Measurements from ENCODE around the gene RPRD2.
A peak's percentile ranks its signal among the peaks of the same experiment; 100 is the strongest.
"Not testable (repeated sequence)": the region's sequence is repeated elsewhere in the genome, so short reads cannot be mapped to it uniquely, and the experiment has no call there.

The RPRD2 gene
- total RNA-seq: 58.3 to 83.0 (median 66.1) reads per million in 4 donors

- DNase-seq: peak; percentile 98 to 100 (median 99)
Measured at GRCh38 chr1:150363426-150364230, at the start of gene RPRD2. Gene RPRD2 (plus strand): TSS chr1:150364147. CDS start chr1:150364715, 568 bp downstream.

- DNase-seq: not testable (repeated sequence)
Measured at GRCh38 chr1:150314691-150315090, 49.3 kb upstream of the RPRD2 start.

GRCh38 chr1:150320667-150320978 lies 43.3 kb upstream of the RPRD2 start:
- no peak for DNase-seq

GRCh38 chr1:150321826-150322166 lies 42.2 kb upstream of the RPRD2 start:
- DNase-seq: peak in 1 of 5 donors; percentile 10

- peak in 1 of 5 donors; percentile 63 for DNase-seq
Measured at GRCh38 chr1:150322310-150322709, 41.6 kb upstream of the RPRD2 start.

GRCh38 chr1:150332651-150333290 lies 31.2 kb upstream of the RPRD2 start:
- DNase-seq: no peak

- no peak for DNase-seq
Measured at GRCh38 chr1:150346316-150346715, 17.6 kb upstream of the RPRD2 start.

GRCh38 chr1:150352866-150353265 lies 11.1 kb upstream of the RPRD2 start:
- DNase-seq: no peak

- DNase-seq: peak in 1 of 5 donors; percentile 27
Measured at GRCh38 chr1:150362721-150363425, 1.1 kb upstream of the RPRD2 start.

- peak; percentile 67 to 86 (median 78) for DNase-seq
Measured at GRCh38 chr1:150364231-150365003, 470 bp downstream of the RPRD2 start.

GRCh38 chr1:150365941-150366340 lies 2.0 kb downstream of the RPRD2 start:
- peak in 1 of 5 donors; percentile 27 for DNase-seq

- DNase-seq: peak in 1 of 5 donors; percentile 29
Measured at GRCh38 chr1:150366416-150367296, 2.7 kb downstream of the RPRD2 start.

- no peak for DNase-seq
Measured at GRCh38 chr1:150371110-150371509, 7.2 kb downstream of the RPRD2 start.

GRCh38 chr1:150372580-150372979 lies 8.6 kb downstream of the RPRD2 start:
- DNase-seq: no peak

- no peak for DNase-seq
Measured at GRCh38 chr1:150376110-150376509, 12.2 kb downstream of the RPRD2 start.

GRCh38 chr1:150383631-150384324 lies 19.8 kb downstream of the RPRD2 start:
- no peak for DNase-seq

- no peak for DNase-seq
Measured at GRCh38 chr1:150385537-150386445, 21.8 kb downstream of the RPRD2 start.

- DNase-seq: no peak
Measured at GRCh38 chr1:150386592-150386991, 22.6 kb downstream of the RPRD2 start.

GRCh38 chr1:150387200-150387599 lies 23.3 kb downstream of the RPRD2 start:
- DNase-seq: no peak

GRCh38 chr1:150388241-150388640 lies 24.3 kb downstream of the RPRD2 start:
- no peak for DNase-seq
